ENCODE data around the gene WFS1. TPM values are rescaled to one million over a fixed set of nuclear protein-coding genes. Genes with fewer than 3 reads are reported as not detected.

Gene WFS1
- total RNA-seq, 1 donor from 2014 or later, result 91.8 TPM

DNA sequence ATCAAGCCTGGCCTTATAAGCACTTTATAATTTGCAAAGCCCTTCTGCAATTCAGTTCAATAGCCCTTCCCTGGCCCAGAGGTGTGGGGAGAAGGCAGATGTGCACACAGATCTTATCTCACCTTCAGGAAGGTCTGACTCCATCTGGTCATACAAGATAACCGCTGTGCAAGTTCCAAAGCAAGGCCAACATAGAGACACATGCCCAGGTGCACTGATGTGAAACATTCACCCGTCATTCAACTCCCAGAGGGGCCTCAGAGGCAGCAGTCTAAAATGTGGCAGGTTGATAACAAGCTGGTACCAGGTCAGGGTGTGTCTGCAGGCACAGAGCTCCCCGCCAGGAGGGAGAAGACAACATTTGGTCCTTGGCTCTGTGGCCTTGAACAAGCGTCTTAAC, 10.9 kb upstream of the WFS1 start:
- no peak for DNase-seq (ENCODE audit: extremely low spot score in 2 of 2)
- Histone ChIP-seq H3K27ac (no peak overlapping the region), H3K4me1 (no peaks in the 10 kb centered on the region), H3K9me3 (no peaks in the 10 kb centered on the region), H3K27me3 (no peaks in the 10 kb centered on the region), H3K4me3 (no peak overlapping the region), H3K36me3 (no peaks in the 10 kb centered on the region)
- TF ChIP-seq, protein P1, sequence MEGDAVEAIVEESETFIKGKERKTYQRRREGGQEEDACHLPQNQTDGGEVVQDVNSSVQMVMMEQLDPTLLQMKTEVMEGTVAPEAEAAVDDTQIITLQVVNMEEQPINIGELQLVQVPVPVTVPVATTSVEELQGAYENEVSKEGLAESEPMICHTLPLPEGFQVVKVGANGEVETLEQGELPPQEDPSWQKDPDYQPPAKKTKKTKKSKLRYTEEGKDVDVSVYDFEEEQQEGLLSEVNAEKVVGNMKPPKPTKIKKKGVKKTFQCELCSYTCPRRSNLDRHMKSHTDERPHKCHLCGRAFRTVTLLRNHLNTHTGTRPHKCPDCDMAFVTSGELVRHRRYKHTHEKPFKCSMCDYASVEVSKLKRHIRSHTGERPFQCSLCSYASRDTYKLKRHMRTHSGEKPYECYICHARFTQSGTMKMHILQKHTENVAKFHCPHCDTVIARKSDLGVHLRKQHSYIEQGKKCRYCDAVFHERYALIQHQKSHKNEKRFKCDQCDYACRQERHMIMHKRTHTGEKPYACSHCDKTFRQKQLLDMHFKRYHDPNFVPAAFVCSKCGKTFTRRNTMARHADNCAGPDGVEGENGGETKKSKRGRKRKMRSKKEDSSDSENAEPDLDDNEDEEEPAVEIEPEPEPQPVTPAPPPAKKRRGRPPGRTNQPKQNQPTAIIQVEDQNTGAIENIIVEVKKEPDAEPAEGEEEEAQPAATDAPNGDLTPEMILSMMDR (IDR thresholded peaks at IDR 0.05), result no peak
- TF ChIP-seq POLR2A (IDR thresholded peaks at IDR 0.05) (no peak), POLR2AphosphoS5 (IDR thresholded peaks at IDR 0.05; ENCODE audit: insufficient read depth in 1 of 2, low read depth in 1 of 2) (no peak)
- intact Hi-C loops (cut with DNase I), result no loop called here

DNA sequence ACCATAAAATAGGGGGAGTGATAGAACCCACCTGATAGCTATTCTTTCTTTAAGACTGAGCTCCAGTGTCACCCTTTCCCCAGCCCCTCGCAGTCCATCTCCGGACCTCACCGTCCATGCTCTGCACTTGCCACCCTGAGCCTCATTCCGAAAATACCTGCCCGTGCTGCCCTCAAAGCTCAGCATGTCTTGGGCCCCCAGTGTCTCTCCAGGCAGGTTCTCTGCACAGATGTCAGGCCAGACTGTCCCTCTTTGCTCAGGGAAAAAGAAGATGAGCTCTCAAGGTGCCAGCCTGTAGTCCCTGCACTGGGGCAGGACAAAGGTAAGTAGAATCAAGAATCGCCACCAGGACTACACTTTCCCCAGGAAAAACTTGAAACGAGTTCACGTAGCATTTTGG, 9.8 kb upstream of the WFS1 start:
- no peak for DNase-seq (ENCODE audit: extremely low spot score in 2 of 2)
- no peaks in the 10 kb centered on the region for H3K9me3 ChIP-seq
- no peak overlapping the region for H3K27ac ChIP-seq
- intact Hi-C loops (cut with DNase I), result no loop called here
- no peak overlapping the region for H3K4me3 ChIP-seq
- no peaks in the 10 kb centered on the region for H3K4me1 ChIP-seq
- no peak for TF ChIP-seq POLR2AphosphoS5 (IDR thresholded peaks at IDR 0.05; ENCODE audit: insufficient read depth in 1 of 2, low read depth in 1 of 2)
- TF ChIP-seq, protein P1 (IDR thresholded peaks at IDR 0.05), result no peak
- TF ChIP-seq POLR2A (IDR thresholded peaks at IDR 0.05), result no peak
- H3K27me3 ChIP-seq, result no peaks in the 10 kb centered on the region
- no peaks in the 10 kb centered on the region for H3K36me3 ChIP-seq

DNA sequence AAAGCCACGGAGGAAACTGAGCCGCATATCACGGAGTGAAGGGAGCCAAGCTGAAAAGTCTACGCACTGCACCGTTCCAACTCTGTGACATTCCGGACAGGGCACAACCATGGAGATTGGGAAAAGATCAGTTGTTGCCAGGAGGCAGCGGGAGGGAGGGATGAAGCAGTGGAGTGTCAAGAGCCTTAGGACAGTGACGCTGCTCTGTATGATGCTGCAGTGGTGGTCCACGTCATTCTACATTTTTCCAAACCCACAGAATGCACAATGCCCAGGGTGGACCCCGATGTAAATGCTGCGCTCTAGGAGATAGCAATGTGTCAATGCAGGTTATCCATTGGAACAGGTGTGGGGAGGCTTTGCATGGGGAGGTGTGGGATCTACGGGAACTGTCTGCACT, 7.5 kb upstream of the WFS1 start:
- intact Hi-C loops (cut with DNase I), result no loop called here
- TF ChIP-seq POLR2A (IDR thresholded peaks at IDR 0.05) (no peak), POLR2AphosphoS5 (IDR thresholded peaks at IDR 0.05; ENCODE audit: insufficient read depth in 1 of 2, low read depth in 1 of 2) (no peak)
- TF ChIP-seq, protein P1 (IDR thresholded peaks at IDR 0.05), result no peak

DNA sequence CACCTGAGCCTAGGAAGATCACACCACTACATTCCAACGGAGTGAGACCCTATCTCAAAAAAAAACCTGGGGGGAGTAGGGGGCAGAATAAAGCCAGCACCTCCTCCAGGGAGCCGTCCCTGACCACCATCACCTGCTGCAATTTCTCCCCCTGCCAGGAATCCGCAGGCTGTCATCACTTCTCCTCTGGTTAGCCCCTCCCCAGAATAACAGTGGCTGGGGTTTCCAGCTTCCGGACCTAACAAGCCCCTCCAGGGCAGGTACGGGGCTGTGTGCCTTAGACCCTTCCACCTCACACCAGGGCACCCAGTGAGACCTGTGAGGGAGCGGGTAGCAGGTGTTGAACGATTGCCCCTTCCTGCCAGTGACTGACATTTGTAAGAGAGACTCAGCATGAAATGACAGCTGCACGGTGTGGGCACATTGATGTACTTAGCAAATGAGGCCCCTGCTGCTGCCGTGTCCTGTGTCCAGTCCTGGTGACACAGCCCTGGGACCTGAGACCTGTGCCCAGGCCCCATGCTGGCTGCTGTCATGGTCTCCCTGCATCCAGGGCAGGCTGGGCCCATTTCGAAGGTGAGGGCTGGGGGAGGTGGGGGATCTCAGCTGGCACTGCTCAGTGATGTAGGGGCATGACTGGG, 6.7 kb upstream of the WFS1 start:
- Histone ChIP-seq H3K27me3 (no peaks in the 10 kb centered on the region), H3K36me3 (no peaks in the 10 kb centered on the region), H3K4me3 (no peak overlapping the region), H3K4me1 (no peaks in the 10 kb centered on the region), H3K27ac (no peak overlapping the region), H3K9me3 (no peaks in the 10 kb centered on the region)
- DNase-seq (ENCODE audit: extremely low spot score in 2 of 2), result no peak
- TF ChIP-seq, protein P1 (IDR thresholded peaks at IDR 0.05), result no peak
- no peak for TF ChIP-seq POLR2A (IDR thresholded peaks at IDR 0.05)
- no peak for TF ChIP-seq POLR2AphosphoS5 (IDR thresholded peaks at IDR 0.05; ENCODE audit: insufficient read depth in 1 of 2, low read depth in 1 of 2)
- intact Hi-C loops (cut with DNase I), result no loop called here

More for the DNA sequence above, 7.5 kb upstream of the WFS1 start:
- no peak for DNase-seq (ENCODE audit: extremely low spot score in 2 of 2)
- Histone ChIP-seq H3K27me3 (no peaks in the 10 kb centered on the region), H3K4me3 (no peak overlapping the region), H3K36me3 (no peaks in the 10 kb centered on the region), H3K9me3 (no peaks in the 10 kb centered on the region), H3K27ac (no peak overlapping the region), H3K4me1 (no peaks in the 10 kb centered on the region)

DNA sequence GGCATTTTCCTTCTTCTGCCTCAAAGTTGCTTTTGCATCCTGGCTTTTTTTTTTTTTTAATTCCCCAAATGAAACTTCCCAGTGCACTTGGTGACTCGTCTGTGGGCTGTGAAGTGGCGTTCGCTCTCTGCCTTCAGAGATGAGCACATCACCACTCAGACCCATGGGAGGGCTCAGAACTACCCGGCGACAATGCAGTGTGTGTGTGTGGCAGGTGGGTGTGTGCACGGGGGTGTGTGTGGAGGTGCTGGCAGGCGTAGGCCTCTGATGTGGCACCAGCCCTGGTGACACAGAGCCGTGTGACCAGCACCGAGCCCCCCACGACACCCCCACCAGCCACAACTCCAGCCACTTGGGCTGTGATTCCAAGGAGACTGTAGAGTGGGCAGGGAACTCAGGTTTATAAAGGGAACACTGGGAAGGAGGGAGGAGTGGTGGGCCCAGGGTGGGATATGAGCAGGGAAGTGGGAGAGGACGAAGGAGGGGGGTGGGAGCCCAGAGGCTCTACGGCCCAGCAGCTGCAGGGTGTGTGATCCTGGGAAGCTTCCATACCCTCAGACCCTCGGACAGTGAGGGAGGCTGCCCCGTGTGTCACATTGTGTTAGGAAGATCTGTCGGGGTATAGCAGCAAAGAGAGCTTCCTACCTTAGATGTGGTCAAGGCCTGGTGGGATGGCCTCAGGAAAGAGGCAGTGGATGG, 6.0 kb upstream of the WFS1 start:
- no peak overlapping the region for H3K27ac ChIP-seq
- no peak overlapping the region for H3K4me3 ChIP-seq
- H3K27me3 ChIP-seq, result no peaks in the 10 kb centered on the region
- H3K9me3 ChIP-seq, result no peaks in the 10 kb centered on the region
- TF ChIP-seq POLR2AphosphoS5 (IDR thresholded peaks at IDR 0.05; ENCODE audit: insufficient read depth in 1 of 2, low read depth in 1 of 2) (no peak), POLR2A (IDR thresholded peaks at IDR 0.05) (no peak)
- TF ChIP-seq, protein P1 (IDR thresholded peaks at IDR 0.05), result no peak
- intact Hi-C loops (cut with DNase I), result no loop called here
- DNase-seq (ENCODE audit: extremely low spot score in 2 of 2), result no peak
- no peaks in the 10 kb centered on the region for H3K36me3 ChIP-seq
- H3K4me1 ChIP-seq, result no peaks in the 10 kb centered on the region
